Esophagus muscularis mucosa (tissue), 4 donors: ENCODE results near the gene KRTAP5-3. TPM values are rescaled to one million over a fixed set of nuclear protein-coding genes. Genes with fewer than 3 reads are reported as not detected.

Experiments used
- DNase-seq: peaks from one replicate; pipeline ENCODE4 v3.0.0-alpha.2; 2017; ENCODE audit errors: extremely low spot score
- H3K27ac ChIP-seq, 4 donors: fragments of 200-600 bp; sonication (generic); replicated peaks in 1 of 4; 1 replicate in 3 of 4; 2 replicates in 1 of 4; pipeline ENCODE4 v1.5.1; 2016 to 2019; ENCODE audit warnings: mild to moderate bottlenecking in 1 of 4
- H3K27me3 ChIP-seq, 4 donors: fragments of 200-600 bp; sonication (generic); one replicate each; pipeline versions ENCODE4 v1.5.1 to v1.6.0; 2016 to 2019
- H3K36me3 ChIP-seq, 4 donors: fragments of 200-600 bp; sonication (generic); one replicate each; pipeline ENCODE4 v1.5.1; 2016 to 2019
- H3K4me1 ChIP-seq, 4 donors: fragments of 200-600 bp; sonication (generic); one replicate each; pipeline ENCODE4 v1.5.1; 2016 to 2019
- H3K4me3 ChIP-seq, 4 donors: fragments of 200-600 bp; sonication (generic); 1 replicate in 2 of 4; 2 replicates in 2 of 4; pipeline ENCODE4 v1.5.1; 2016 to 2019; ENCODE audit warnings: mild to moderate bottlenecking in 4 of 4, moderate library complexity in 1 of 4
- H3K9me3 ChIP-seq, 4 donors: fragments of 200-600 bp; sonication (generic); 1 replicate in 3 of 4; 2 replicates in 1 of 4; pipeline ENCODE4 v1.5.1; 2016 to 2019
- EP300 ChIP-seq: sonication (generic); formaldehyde crosslinking; IDR thresholded peaks from one replicate; pipeline ENCODE4 v1.6.1; 2017; ENCODE audit warnings: antibody characterized with exemption
- POLR2A ChIP-seq: fragments of 450-650 bp; IDR thresholded peaks from one replicate; pipeline ENCODE4 v1.6.1; 2017; ENCODE audit warnings: antibody characterized with exemption, moderate library complexity, mild to moderate bottlenecking, low read depth
- POLR2AphosphoS5 ChIP-seq, 2 donors: sonication (generic); formaldehyde crosslinking; IDR thresholded peaks; one replicate each; pipeline ENCODE4 v1.6.1; 2017; ENCODE audit warnings: antibody characterized with exemption in 2 of 2
- WGBS: methylation state at CpG from one replicate; pipeline ENCODE4 v1.1.5; 2018; 5-methylcytosine and 5-hydroxymethylcytosine counted together
- intact Hi-C: fragments of 100-400 bp; cut with DNase I; formaldehyde crosslinking; loops from one replicate; pipeline ENCODE4 v1.15.1; 2023
- total RNA-seq, 4 donors: library from RNA; depleted of rRNA; stranded (reverse); fragments of >200 nt; gene quantifications; one replicate each; pipeline versions ENCODE4 v1.1.0 to v1.2.1, GENCODE V29; 2016
- TF ChIP-seq, protein P1 (sequence below), 3 experiments: fragments of 200-600 bp in 2 of 3; fragments of 450-650 bp in 1 of 3; sonication (generic) in 2 of 3; IDR thresholded peaks; one replicate each; pipeline ENCODE4 v1.5.1; 2017 to 2019; ENCODE audit warnings: antibody characterized with exemption in 3 of 3, mild to moderate bottlenecking in 2 of 3, moderate library complexity in 1 of 3

KRTAP5-3 gene
- total RNA-seq, 4 donors from 2014 or later = not detected

DNA sequence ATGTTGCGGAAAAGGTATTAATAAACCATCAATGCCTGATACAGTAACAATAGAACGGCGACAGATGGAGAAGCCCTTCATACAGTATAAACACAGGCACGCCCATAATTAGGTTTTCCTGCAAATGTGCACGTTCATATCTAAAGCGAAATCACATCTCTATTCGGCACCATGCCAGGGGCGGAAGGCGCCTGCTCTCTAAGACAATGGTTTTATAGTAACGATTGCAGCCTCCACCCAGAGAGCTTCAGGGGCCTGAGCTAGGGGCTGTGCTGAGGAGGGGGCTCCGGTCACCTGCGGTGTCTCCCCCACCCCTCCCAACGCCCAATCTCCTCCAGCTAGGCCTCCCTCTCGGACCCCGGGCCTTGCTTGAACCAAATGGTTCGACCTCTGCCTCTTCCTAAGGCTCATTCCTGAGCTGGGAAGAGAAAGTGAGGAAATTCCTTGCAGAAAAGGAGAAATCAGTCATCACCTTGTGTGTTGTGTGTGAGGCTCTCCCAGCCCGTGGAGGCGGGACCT, 30.9 kb upstream of the KRTAP5-3 start:
- H3K27ac ChIP-seq = no peak overlapping the region

GRCh38 chr11:1638344-1638743, 30.1 kb upstream of the KRTAP5-3 start:
- Histone ChIP-seq H3K27ac (no peak overlapping the region), H3K27me3 (peaks cover 0 to 69% (median 3%) of the 10 kb centered on the region in 4 donors), H3K9me3 (no peaks in the 10 kb centered on the region), H3K36me3 (no peaks in the 10 kb centered on the region), H3K4me1 (peaks cover 5 to 7% (median 5%) of the 10 kb centered on the region in 4 donors), H3K4me3 (no peak overlapping the region)
- DNase-seq = no peak
- intact Hi-C loops = no loop called here
- WGBS = 88% methylated on average over 8 of the region's 8 CpGs
- TF ChIP-seq EP300 = no peak
- TF ChIP-seq POLR2AphosphoS5 (IDR thresholded peaks at IDR 0.05) = no peak
- no peak for TF ChIP-seq POLR2A
- TF ChIP-seq, protein P1, sequence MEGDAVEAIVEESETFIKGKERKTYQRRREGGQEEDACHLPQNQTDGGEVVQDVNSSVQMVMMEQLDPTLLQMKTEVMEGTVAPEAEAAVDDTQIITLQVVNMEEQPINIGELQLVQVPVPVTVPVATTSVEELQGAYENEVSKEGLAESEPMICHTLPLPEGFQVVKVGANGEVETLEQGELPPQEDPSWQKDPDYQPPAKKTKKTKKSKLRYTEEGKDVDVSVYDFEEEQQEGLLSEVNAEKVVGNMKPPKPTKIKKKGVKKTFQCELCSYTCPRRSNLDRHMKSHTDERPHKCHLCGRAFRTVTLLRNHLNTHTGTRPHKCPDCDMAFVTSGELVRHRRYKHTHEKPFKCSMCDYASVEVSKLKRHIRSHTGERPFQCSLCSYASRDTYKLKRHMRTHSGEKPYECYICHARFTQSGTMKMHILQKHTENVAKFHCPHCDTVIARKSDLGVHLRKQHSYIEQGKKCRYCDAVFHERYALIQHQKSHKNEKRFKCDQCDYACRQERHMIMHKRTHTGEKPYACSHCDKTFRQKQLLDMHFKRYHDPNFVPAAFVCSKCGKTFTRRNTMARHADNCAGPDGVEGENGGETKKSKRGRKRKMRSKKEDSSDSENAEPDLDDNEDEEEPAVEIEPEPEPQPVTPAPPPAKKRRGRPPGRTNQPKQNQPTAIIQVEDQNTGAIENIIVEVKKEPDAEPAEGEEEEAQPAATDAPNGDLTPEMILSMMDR (IDR thresholded peaks at IDR 0.05) = no peak

More for the DNA sequence above, 30.9 kb upstream of the KRTAP5-3 start:
- intact Hi-C loops = no loop called here
- TF ChIP-seq POLR2A (no peak), EP300 (no peak), POLR2AphosphoS5 (IDR thresholded peaks at IDR 0.05) (no peak)
- TF ChIP-seq, protein P1 (IDR thresholded peaks at IDR 0.05) = no peak
- 51% methylated on average over 18 of the region's 18 CpGs for WGBS
- Histone ChIP-seq H3K27me3 (peaks cover 0 to 62% (median 3%) of the 10 kb centered on the region in 4 donors), H3K4me1 (peaks cover 5 to 7% (median 5%) of the 10 kb centered on the region in 4 donors), H3K9me3 (no peaks in the 10 kb centered on the region), H3K36me3 (no peaks in the 10 kb centered on the region), H3K4me3 (no peak overlapping the region)
- no peak for DNase-seq

DNA sequence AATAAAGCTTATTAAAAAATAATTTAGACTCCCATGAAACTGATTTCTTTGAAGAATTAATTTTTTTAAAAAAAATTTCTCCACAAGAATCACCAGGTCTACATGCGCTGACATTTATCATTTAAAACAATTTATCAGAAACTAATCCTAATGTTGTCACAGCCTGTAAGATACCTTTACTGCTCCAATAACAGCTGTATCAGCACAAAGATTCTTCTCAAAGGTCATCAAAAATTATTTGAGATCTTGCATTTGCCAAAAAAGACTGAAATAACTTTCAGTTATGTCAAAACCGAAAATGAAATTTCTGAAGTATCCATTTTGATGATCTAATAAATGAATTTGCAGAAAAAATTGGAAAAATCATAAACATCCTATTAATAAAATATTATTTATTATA, 29.4 kb upstream of the KRTAP5-3 start:
- Histone ChIP-seq H3K4me1 (peaks cover 5 to 7% (median 5%) of the 10 kb centered on the region in 4 donors), H3K36me3 (no peaks in the 10 kb centered on the region), H3K9me3 (no peaks in the 10 kb centered on the region), H3K27me3 (peaks cover 0 to 66% (median 3%) of the 10 kb centered on the region in 4 donors), H3K27ac (no peak overlapping the region), H3K4me3 (no peak overlapping the region)
- TF ChIP-seq POLR2AphosphoS5 (IDR thresholded peaks at IDR 0.05) (no peak), EP300 (no peak), POLR2A (no peak)
- TF ChIP-seq, protein P1 (IDR thresholded peaks at IDR 0.05) = no peak
- no peak for DNase-seq
- WGBS = 94% methylated on average over 2 of the region's 2 CpGs
- intact Hi-C loops = no loop called here

- TF ChIP-seq, protein P1 (IDR thresholded peaks at IDR 0.05) = no peak
- no peak for TF ChIP-seq EP300
- no peak for TF ChIP-seq POLR2A
- TF ChIP-seq POLR2AphosphoS5 (IDR thresholded peaks at IDR 0.05) = no peak
- H3K36me3 ChIP-seq = no peaks in the 10 kb centered on the region
- no peak overlapping the region for H3K27ac ChIP-seq
- H3K27me3 ChIP-seq = peaks cover 0 to 72% (median 4%) of the 10 kb centered on the region in 4 donors
- WGBS = 89% methylated on average over 19 of the region's 19 CpGs
- H3K4me3 ChIP-seq = no peak overlapping the region
- intact Hi-C loops = no loop called here
- H3K9me3 ChIP-seq = no peaks in the 10 kb centered on the region
- H3K4me1 ChIP-seq = peaks cover 5 to 7% (median 5%) of the 10 kb centered on the region in 4 donors
- no peak for DNase-seq
Measured at GRCh38 chr11:1636291-1636950, 28.2 kb upstream of the KRTAP5-3 start.
